Measurements from ENCODE around the gene ADH6.
"Not testable (repeated sequence)": the region's sequence is repeated elsewhere in the genome, so short reads cannot be mapped to it uniquely, and the experiment has no call there.

The ADH6 gene

DNA sequence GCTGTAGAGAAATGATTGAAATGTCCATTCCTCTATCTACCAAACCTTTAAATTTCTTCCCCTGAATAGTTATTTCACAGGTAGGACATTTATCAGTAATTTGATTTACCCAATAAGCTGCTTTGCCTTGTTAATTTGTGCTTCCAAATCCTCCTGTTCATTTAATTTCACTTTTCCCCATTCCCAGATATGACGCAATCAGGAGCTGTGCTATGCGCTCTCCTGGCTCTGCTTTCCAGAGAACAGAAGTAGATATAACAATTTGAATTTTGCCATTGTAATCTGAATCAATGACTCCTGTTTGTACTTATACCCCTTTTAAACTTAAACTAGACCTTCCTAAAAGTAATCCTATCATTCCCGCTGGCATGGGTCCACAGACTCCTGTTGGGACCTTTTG is 29.1 kb downstream of the ADH6 start:
- not testable (repeated sequence) for DNase-seq

DNA sequence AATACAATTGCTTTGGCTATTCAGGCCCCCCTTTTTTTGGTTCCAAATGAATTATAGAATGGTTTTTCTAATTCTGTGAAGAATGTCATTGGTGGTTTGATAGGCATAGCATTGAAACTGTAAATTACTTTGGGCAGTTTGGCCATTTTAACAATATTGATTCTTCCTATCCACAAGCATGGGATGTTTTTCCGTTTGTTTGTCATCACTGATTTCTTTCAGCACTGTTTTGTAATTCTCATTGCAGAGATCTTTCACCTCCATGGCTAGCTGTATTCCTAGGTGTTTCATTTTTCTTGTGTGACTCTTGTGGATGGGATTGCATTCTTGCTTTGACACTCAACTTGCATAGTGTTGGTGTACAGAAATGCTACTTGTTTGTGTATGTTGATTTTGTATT is 33.0 kb downstream of the ADH6 start:
- no peak for DNase-seq

DNA sequence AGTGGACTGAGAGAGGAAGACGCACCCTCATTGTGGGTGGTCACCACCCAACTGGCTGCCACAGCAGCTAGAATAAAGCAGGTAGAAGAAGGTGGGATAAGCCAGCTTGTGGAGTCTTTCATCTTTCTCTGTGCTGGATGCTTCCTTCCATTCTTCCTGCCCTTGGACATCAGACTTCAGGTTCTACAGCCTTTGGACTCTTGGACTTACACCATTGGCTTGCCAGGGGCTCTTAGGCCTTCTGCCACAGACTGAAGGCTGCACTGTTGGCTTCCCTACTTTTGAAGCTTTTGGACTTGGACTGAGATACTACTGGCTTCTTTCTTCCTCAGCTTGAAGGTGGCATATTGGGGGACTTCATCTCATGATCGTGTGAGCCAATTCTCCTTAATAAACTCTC is 33.5 kb downstream of the ADH6 start:
- no peak for DNase-seq

DNA sequence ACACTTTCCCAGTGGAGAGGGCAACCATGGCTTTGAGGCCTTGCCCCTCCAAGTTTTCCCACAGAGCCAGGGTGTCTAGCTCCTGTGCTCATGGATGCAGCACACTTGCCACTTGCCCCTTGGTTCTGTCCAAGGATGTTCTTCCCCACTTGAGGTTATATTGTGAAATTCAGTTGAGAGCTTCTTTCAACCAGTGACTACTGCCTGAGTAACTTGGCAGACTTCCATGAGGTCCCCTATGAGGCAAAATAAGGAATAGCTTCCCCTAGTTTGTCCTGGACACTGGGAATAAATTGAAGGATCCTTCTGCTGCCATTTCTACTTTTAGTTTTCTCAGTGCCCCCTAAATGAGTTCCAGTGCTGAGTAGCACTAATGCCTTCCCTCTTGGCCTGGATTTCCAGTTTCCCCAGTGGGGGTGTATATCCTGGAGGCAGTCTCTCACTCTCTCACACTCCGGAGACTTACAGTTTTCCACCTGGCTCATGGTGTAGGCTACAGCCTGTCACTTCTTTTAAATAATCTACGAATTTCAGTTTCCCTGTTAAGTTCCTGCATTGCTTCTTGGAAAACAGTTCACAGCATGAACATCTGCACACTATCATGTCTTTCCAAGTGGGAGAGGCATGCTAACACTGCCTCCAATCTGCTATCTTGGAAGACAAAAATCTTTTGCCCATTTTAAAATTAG is 38.5 kb downstream of the ADH6 start:
- no peak for DNase-seq

DNA sequence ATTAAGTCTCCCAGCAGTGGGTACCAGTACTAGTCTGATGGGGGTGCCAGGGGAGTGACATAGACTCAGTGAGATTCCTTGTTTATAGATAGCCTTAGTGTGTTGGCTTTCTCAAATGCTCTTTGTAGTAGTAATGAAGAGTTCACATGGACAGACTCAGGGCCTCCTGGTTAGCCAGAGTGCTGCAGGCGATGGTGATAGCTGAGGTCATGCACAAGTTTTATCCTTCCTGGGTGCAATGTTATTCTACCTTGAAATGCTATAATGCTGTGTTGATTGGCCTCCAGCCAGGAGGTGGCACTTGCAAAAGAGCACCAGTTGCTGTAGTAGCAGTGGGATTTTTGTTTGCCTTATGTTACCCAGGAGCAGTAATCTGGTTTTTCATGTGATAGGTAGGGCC is 39.4 kb downstream of the ADH6 start:
- DNase-seq = no peak

DNA sequence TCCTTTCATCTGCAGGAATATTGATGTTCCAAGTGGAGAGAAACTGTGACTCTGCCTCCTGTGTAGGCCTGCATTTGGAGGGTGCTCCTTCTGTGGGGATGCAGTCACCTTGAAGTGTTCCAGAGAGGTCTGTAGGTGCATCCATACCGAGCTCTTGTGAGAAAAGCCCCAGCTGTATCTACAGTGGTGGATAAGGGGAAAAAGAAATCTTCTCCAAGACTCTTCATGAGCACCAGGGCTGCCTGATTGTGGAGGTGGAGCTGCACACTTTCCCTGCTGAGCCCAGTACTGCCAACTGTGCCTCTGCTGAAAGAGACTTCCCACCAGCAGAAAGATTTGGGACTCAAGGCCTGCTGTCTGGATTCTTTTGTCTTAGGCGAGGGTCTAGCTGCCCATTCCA is 39.9 kb downstream of the ADH6 start:
- no peak for DNase-seq

DNA sequence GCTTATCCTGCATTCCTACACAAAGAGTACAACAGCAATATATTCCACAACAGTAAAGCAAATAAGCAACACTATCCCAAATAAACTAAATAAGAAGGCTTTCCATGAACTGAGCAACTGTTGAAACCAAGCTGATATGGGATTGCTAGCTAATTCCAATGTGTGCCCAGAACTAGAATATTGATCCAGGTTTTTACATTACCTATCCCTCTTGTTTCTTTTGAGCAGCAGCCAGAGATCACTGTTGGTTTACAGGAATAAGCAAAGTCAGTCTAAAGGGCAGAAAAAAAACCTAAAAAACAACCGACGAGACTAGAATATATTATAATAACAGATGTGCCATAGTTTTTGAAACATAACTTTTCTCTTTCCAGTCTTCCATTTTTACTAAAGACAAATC is 52.5 kb downstream of the ADH6 start:
- no peak for DNase-seq

DNA sequence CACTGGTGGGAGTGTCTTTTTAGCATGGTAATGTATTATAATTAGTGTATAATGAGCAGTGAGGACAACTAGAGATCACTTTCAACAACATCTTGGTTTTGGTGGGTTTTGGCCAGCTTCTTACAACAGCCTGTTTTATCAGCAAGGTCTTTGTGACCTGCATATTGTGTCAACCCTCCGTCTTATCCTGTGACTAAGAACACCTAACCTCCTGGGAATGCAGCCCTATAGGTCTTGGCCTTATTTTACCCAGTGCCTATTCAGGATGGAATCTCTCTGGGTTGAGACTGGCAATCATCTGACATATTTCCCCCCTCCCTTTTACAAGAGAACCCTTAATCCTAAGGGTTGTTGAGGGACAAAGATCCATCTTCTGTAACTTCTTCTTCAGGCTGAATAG is 53.1 kb downstream of the ADH6 start:
- no peak for DNase-seq

DNA sequence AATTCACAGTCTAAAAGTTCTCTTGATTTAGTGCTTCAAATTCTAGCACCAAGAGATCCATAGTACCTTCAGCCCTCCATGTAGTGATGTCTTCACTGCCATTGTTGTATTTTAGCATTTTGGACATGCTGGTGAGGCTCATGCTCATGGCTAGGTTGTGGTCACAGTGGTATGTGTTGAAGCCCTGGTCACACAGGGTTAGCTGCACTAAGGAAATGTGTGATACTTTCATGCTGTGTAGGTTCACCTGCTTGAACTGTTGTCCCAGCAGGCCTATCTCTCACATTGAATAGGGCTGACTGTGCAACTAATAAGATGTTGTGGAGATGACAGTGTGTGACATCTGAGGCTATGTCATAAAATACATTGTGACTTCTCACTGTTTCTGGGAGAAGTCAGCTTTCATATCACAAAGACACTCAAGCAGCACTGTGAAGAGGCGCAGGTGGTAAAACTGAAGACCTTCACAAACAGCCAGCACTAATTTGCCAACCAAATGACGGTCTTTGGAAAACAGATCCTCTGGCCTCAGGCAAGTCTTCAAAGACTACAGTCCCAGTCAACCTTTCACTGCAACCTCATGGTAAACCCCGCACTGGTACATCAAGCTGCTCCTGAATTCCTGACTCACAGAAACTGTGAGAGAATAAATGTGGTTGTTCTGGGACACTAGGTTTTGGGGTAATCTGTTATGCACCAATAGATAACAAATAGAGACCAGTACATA is 57.5 kb downstream of the ADH6 start:
- DNase-seq = no peak

DNA sequence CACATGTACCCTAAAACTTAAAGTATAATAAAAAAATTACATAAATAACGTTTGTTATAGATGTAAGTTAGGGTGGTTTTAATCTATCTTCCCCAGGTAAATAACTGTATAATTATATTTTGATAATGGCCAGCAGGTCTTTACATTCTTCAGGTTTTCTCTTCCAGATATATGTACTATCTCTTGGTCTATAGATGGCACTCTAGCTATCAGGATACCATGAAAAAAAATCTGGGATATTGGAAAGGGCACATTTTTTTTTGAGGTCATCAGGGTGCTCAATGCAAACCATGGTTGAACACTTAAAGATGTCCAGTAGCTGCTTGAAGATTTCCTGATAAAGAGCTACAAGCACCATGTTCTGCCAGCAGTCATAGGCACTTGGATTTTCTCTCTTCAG is 59.3 kb downstream of the ADH6 start:
- DNase-seq = no peak

DNA sequence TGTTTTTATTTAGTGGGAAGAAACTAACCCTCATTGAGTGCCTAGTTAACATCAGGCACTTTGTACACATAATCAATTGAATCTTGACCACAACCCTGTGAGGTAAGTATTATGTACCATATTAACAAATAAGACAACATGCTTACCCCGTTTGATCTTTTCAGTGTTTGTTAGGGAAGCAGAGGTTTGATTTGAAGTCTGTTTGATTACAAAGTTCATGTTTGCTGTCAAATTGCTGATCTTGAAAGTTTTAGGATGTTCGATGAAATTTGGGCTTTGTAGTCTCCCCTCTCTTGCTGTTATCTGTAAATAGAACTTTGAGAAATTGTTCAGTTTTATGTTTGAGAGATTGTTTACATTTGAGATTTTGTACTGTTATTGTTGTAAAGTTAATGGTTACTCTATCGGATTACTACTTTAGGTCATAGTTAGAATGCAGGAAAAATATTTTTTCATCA is 61.5 kb downstream of the ADH6 start:
- no peak for DNase-seq

DNA sequence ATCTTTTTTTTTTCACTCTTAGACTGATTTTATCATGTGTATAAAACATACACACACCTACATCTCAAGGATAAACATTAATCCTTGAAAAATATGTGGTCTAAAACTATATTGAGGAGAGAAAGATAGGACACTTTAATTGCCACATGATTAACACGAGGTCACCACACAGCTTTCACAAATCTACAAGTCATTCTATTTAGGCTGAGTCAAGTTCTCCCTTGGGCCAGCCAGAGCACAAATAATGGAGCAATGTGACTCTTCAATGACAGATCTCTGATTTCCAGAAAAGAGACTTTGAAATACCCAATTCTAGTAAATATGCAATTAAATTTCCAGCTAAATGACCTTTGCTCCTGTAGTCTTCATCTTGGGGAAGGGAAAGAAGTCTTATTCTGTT is 62.1 kb downstream of the ADH6 start:
- DNase-seq = no peak

DNA sequence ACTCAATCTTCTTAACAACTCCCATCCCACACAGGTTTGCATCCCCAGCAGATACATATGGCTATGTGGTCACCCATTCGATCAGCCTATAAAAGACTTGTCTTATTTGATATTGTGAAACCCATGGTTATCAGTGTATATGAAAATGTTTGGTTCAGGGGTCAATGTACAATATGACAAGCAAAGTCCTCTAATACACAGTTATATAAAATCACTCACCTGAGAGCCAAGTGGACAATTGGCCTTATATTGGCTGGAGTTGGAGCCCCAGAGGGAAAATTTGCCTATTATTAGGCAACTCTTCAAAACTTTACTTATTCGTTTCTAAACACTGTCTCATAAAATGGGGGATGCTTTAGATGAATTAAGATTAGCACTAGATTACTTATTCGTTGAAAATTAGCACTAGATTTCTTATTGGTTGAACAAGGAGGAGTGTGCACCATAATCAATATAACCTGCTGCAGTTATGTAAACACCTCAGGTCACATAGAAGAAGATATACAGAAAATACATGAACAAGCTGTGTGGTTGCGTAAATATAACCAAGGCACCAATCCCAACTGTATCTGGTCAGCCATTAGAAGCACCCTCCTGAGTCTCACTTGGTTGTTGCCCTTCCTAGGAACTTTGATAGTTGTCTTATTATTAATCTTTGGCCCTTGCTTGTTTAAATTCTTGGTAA is 64.2 kb downstream of the ADH6 start:
- DNase-seq = no peak

All from AML-193 (cell line).